Loucy (cell line): Measurements from ENCODE around the gene USP34.

Source experiments
- CTCF ChIP-seq: fragments of 200-600 bp; sonication (generic); conservative IDR thresholded peaks from 2 replicates; pipeline ENCODE4 v1.5.1; 2014; ENCODE audit warnings: mild to moderate bottlenecking, antibody characterized with exemption, low read length
- EZH2phosphoT487 ChIP-seq: fragments of 200-600 bp; IDR thresholded peaks from 2 replicates; pipeline ENCODE4 v1.6.1; 2018; ENCODE audit warnings: antibody characterized with exemption, mild to moderate bottlenecking, moderate library complexity, borderline replicate concordance

DNA sequence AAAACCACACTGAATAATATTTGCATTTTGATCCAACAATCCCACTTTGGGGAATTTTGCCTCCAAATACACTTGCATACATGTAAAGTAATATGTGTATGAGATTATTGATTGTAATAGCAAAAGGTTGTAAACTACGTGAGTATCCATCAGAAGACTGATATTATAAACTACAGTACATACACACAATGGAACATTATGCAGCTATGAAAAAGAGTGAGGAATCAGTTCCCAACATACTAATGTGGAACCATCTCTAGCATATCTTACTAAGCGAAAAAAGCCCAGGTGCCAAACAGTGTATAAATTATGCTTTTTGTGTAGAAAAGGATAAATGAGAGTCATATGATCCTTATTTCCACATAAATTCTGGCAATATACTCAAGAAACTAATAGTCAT, 324.9 kb downstream of the USP34 start:
- no peak for TF ChIP-seq CTCF
- no peak for TF ChIP-seq EZH2phosphoT487
